GM19468 (cell line): ENCODE results near the gene ACTRT3.

Experiments used
- ATAC-seq: cut with Tn5 transposase; IDR thresholded peaks from one replicate; pipeline ENCODE4 v1.9.1; 2021; ENCODE audit warnings: mild to moderate bottlenecking, moderate library complexity, moderate number of reproducible peaks; ENCODE audit not compliant: unreplicated experiment; ENCODE audit errors: extremely low read depth

The ACTRT3 gene

GRCh38 chr3:169769287-169770181, at the start of gene ACTRT3:
Gene ACTRT3 (minus strand): TSS chr3:169769561. CDS start chr3:169769520, 41 bp downstream.
- no peak for ATAC-seq

- no peak for ATAC-seq
Measured at GRCh38 chr3:169818316-169818715, 49.0 kb upstream of the ACTRT3 start.

- no peak for ATAC-seq
Measured at GRCh38 chr3:169815590-169816150, 46.3 kb upstream of the ACTRT3 start.

- peak; percentile 97 for ATAC-seq
Measured at GRCh38 chr3:169813757-169814517, 44.6 kb upstream of the ACTRT3 start.

DNA sequence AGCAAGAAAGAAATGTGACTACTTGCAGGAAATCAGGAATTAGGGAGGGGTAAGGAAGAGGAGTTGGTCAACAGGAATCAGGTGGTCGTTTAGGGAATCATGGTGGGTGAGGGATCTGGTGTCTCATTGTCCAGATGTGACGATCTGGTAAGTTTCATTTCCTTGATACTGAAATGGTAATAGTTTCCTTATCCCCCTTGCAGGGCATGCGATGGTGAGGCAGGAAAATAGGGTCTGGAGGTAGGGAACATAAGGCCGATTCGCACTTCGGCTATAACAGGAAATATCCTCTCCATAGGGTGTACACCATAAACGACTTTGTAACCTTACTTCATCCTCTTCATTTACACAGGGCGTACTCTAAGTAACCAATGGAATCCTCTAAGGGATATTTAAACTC, 43.9 kb upstream of the ACTRT3 start:
- no peak for ATAC-seq

- ATAC-seq: no peak
Measured at GRCh38 chr3:169812332-169813235, 43.2 kb upstream of the ACTRT3 start, which contains the start of the genes LRRC34 and LRRIQ4. Gene LRRC34 (minus strand): TSS chr3:169812904. CDS start chr3:169812548, 356 bp downstream. Gene LRRIQ4 (plus strand): TSS chr3:169812870. CDS start chr3:169821922, 9,052 bp downstream.

- no peak for ATAC-seq
Measured at GRCh38 chr3:169811631-169812331, 42.4 kb upstream of the ACTRT3 start.

- ATAC-seq: no peak
Measured at GRCh38 chr3:169809230-169809795, 40.0 kb upstream of the ACTRT3 start.

DNA sequence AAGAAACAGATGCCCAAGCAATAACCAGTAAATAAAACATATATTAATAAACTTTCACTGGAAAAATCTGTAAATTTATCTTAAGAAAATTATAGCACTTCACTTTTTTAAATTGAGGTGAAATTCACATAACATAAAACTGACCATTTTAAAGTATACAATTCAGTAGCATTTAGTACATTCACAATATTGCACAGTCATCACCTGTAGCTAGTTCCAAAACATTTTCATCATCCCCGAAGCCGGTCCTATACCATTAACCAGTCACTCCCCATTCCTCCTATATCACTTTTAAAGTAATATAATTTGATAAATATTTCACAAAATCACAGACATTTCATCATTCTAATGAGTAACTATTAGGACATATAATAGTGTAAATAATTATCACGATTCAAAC, 35.3 kb upstream of the ACTRT3 start:
- ATAC-seq: no peak

- no peak for ATAC-seq
Measured at GRCh38 chr3:169792359-169792758, 23.0 kb upstream of the ACTRT3 start.

- no peak for ATAC-seq
Measured at GRCh38 chr3:169790687-169791429, 21.5 kb upstream of the ACTRT3 start.

- no peak for ATAC-seq
Measured at GRCh38 chr3:169790219-169790618, 20.9 kb upstream of the ACTRT3 start.

GRCh38 chr3:169787791-169788190, 18.4 kb upstream of the ACTRT3 start:
- ATAC-seq: no peak

DNA sequence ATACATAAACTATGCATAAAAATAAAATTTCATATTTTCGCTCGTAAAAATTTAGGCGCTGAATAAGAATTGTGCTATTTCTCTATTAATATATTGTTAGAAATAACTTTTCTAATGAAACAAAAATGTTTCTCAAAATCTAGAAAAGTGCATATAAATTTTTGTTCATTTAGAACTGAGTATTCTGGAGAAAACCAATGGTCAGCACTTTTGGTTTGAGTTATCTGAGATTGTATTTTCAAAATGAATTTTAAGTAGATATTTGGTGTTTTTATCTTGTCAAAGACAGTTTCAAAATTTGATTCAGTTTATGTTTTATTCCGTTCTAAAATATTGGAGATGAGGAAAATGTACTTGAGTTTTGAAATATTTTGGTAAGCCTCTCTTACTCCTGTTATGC, 17.8 kb upstream of the ACTRT3 start:
- no peak for ATAC-seq

- ATAC-seq: no peak
Measured at GRCh38 chr3:169781209-169781855, 12.0 kb upstream of the ACTRT3 start.

- no peak for ATAC-seq
Measured at GRCh38 chr3:169780742-169781141, 11.4 kb upstream of the ACTRT3 start.

DNA sequence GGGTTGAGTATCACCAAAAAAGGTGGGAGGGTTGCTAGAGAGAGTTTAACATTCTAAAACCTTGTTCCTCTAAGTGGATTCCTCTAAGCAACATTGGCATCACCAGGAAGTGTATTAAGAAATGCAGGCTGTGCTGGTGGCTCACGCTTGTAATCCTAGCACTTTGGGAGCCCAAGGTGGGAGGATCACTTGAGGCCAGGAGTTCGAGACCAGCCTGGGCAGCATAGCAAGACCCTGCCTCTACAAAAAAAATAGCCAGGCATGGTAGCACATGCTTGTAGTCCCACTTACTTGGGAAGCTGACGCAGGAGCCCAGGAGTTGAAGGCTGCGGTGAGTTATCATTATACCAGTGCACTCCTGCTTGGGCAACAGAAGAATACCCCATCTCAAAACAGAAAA, 8.5 kb upstream of the ACTRT3 start:
- no peak for ATAC-seq

GRCh38 chr3:169774186-169774585, 4.8 kb upstream of the ACTRT3 start:
- no peak for ATAC-seq
